NCI-H510A treated with DMSO at 0.1 percent for 48 hours (cell line): ENCODE measurements around the gene VAV2.

ENCODE experiments used
- DNase-seq: peaks from one replicate; lab custom pipeline; 2025; lab: John Stamatoyannopoulos, UW

Gene VAV2

GRCh38 chr9:133739408-133740280 lies 252.5 kb downstream of the VAV2 start:
- DNase-seq, result no peak

GRCh38 chr9:133738640-133739225 lies 253.4 kb downstream of the VAV2 start:
- no peak for DNase-seq

- peak; percentile 76 for DNase-seq
Observed at GRCh38 chr9:133737774-133738639, 254.1 kb downstream of the VAV2 start, which contains the start of gene SARDH. Gene SARDH, minus strand, starts transcription at chr9:133738352. Its CDS starts 4,179 bp downstream, at chr9:133734173.

DNA sequence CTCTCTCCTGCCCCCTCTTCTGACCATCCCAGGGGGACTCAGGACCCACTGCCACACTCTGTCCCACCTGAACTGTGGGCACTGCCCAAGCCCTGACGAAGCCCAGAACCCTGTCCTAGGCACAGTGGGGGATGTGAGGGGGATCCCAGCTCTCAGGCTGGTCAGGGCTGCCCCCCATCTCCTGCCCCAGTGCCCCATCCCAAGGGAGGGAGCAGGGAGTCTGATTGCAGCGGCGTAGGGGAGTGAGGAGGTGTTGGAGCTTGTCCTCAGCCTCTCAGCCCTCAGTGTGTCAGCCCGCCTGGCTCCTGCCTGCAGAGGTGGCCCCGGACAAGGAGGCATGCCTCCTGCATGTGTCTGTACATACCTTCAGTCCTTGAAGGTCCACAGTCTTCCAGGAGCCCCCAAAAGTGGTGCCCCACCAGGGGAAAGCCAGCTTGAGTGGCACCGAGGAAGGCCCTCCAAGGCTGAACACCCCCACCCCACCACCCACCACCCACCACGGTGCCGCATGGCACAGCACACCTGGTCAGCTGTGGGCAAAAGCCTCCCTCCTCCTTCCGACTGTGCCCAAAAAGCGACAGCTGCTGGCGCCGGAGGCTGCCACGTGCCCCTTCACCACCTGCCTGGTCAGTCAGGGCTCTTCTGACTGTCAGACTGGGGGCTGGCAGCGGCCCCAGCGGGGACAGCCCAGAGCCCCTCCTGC lies 254.9 kb downstream of the VAV2 start:
- DNase-seq, result peak; percentile 36

GRCh38 chr9:133735931-133736330 lies 256.2 kb downstream of the VAV2 start:
- no peak for DNase-seq

DNA sequence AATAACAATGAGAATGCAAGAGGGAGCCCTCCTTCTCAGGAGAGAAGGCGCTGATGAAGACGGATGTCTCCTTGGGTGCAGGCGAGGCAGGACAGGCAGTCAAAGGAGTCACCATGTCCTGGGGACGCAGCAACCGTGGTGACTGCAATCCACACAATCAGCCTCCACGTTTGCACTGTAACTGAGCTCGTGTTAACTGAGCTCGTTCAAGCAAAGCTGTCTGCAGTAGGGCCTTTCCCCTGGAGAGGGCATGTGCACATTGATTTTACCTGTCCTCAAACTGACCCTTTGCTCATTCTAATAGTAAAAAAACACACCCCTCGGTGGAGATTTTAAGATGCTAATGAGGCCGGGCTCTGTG lies 256.7 kb downstream of the VAV2 start:
- DNase-seq, result no peak

- no peak for DNase-seq
Observed at GRCh38 chr9:133734590-133735414, 257.3 kb downstream of the VAV2 start.

GRCh38 chr9:133733796-133734533 lies 258.2 kb downstream of the VAV2 start:
- DNase-seq, result no peak

- no peak for DNase-seq
Observed at GRCh38 chr9:133733421-133733795, 258.7 kb downstream of the VAV2 start.

GRCh38 chr9:133732639-133733408 lies 259.3 kb downstream of the VAV2 start:
- no peak for DNase-seq

GRCh38 chr9:133731876-133732638 lies 260.1 kb downstream of the VAV2 start:
- peak; percentile 94 for DNase-seq

- DNase-seq, result no peak
Observed at GRCh38 chr9:133730994-133731715, 261.0 kb downstream of the VAV2 start.

- no peak for DNase-seq
Observed at GRCh38 chr9:133729617-133730281, 262.4 kb downstream of the VAV2 start.

DNA sequence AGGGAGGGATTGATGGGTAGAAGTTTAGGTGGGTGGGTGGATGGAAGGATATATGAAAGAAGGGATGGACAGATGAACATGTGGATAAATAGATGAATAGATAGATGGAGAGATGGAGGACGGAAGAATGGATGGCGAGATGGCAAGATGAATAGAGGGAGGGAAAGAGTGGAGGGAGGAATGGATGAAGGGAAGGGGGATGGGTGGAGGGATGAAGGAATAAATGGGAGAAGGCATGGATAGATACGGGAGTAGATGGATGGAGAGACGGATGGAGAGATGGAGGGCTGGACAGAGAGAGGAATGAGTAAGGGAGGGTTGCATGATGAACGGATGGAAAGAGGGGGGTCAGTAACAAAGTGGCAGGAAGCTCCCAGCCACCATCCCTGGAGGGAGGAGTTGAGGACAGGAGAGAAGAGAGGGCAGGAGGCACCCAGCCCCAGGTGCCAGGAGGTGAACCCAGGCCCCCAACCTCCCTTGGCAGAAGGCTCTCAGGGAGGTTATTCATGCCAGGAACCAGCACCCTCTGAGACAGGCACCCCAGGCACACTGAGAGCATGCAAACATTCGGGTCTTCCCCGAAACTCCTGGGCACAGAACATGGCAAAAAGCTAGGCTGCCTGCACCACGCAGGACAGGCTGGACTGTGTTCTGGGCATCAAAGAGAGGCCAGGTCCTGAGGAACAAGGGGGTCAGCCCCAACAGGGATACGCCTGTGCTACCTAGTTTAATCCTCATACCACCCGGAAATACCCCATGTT lies 263.1 kb downstream of the VAV2 start:
- DNase-seq, result no peak

DNA sequence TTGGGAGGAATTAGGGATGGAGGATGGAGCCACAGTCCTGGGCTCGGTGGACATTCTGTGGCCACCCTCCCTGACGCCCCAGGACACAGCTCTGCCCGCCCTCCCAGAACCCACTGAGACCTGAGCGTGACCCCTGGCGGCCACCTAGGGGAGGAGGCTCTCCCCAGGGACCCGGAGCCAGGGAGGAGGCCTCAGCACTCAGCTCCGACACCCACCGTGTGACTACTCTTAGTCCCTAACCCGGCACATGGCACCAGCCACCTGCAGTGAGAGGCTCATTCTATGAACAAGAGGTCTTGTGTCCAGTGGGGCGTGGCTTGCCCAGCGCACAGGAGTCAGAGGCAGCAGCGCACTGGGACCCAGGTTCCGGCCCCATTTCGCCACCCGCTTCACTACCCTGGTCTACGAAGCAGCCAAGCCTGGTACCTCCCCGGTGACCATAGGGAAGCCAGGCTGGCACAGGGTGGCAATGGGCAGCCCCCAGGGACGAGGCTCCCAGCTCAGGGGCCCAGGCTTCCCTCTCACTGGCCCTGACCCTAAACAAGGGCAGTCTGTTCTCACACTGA lies 264.2 kb downstream of the VAV2 start:
- DNase-seq, result no peak

GRCh38 chr9:133727277-133727875 lies 264.7 kb downstream of the VAV2 start:
- no peak for DNase-seq
